IMR-90 (cell line): Measurements from ENCODE around the gene MLANA. TPM values are rescaled to one million over a fixed set of nuclear protein-coding genes. Genes with fewer than 3 reads are reported as not detected.

Experiments used
- ATAC-seq: fragments of 200-7000 bp; cut with Tn5 transposase; 2 replicates; pipeline ENCODE4 v1.9.1; 2020; ENCODE audit warnings: low read depth, mild to moderate bottlenecking, moderate library complexity
- BruUV-seq: library from RNA; stranded (reverse); fragments of 400-500 nt; replicated peaks from 2 replicates; lab custom pipeline; 2021; lab: Mats Ljungman, UMichigan
- CTCF ChIA-PET: fragments of 300-600 bp; formaldehyde crosslinking; extraction: SDS; loops from one replicate; lab custom pipeline; 2021; ENCODE audit warnings: antibody characterized with exemption; lab: Yijun Ruan, JAX
- POLR2A ChIA-PET: fragments of 300-600 bp; sonication (Branson Sonifier 250); formaldehyde crosslinking; loops from one replicate; lab custom pipeline; 2022; ENCODE audit warnings: antibody characterized with exemption; ENCODE audit not compliant: unreplicated experiment; lab: Charles Lee
- DNase-seq: peaks from one replicate; pipeline ENCODE4 v3.0.0; 2013
- H2AFZ ChIP-seq: replicated peaks from 2 replicates; pipeline ENCODE3; 2013; ENCODE audit warnings: low read length, mild to moderate bottlenecking; ENCODE audit not compliant: poor library complexity
- H2AK5ac ChIP-seq: 2 replicates; pipeline ENCODE4 v1.6.1; 2013; ENCODE audit warnings: low read depth, low read length, inconsistent platforms
- H2AK9ac ChIP-seq: replicated peaks from 2 replicates; pipeline ENCODE3; 2013; ENCODE audit warnings: mild to moderate bottlenecking, low read depth, low read length, moderate library complexity; ENCODE audit not compliant: poor library complexity
- H2BK120ac ChIP-seq: 2 replicates; pipeline ENCODE4 v1.6.1; 2013; ENCODE audit warnings: low read depth, low read length, inconsistent platforms
- H2BK15ac ChIP-seq: 3 replicates; pipeline ENCODE4 v1.6.1; 2013; ENCODE audit warnings: low read depth, low read length, inconsistent platforms
- H2BK20ac ChIP-seq: 2 replicates; pipeline ENCODE4 v1.6.1; 2013; ENCODE audit warnings: low read depth, mild to moderate bottlenecking, inconsistent platforms, low read length, moderate library complexity
- H2BK5ac ChIP-seq: 2 replicates; pipeline ENCODE4 v1.6.1; 2013; ENCODE audit warnings: mild to moderate bottlenecking, low read depth, low read length, inconsistent platforms; ENCODE audit not compliant: poor library complexity, severe bottlenecking
- H3K14ac ChIP-seq: replicated peaks from 2 replicates; pipeline ENCODE4 v1.6.1; 2013; ENCODE audit warnings: low read depth, low read length, inconsistent platforms
- H3K18ac ChIP-seq: 2 replicates; pipeline ENCODE4 v1.6.1; 2013; ENCODE audit warnings: low read depth, low read length, control low read depth
- H3K23ac ChIP-seq: 2 replicates; pipeline ENCODE4 v1.6.1; 2013; ENCODE audit warnings: low read depth, low read length, inconsistent platforms
- H3K27ac ChIP-seq: 2 replicates; pipeline ENCODE4 v1.5.1; 2013; ENCODE audit warnings: mild to moderate bottlenecking, control low read depth, low read length; ENCODE audit not compliant: insufficient read depth
- H3K27me3 ChIP-seq: 2 replicates; pipeline ENCODE4 v1.6.1; 2013; ENCODE audit warnings: low read length; ENCODE audit not compliant: control insufficient read depth, insufficient read depth
- H3K36me3 ChIP-seq: 2 replicates; pipeline ENCODE4 v1.6.1; 2013; ENCODE audit warnings: low read length, mixed read lengths; ENCODE audit not compliant: control insufficient read depth, insufficient read depth
- H3K4ac ChIP-seq: 2 replicates; pipeline ENCODE4 v1.6.1; 2013; ENCODE audit warnings: low read depth, low read length, inconsistent platforms
- H3K4me1 ChIP-seq: 2 replicates; pipeline ENCODE4 v1.6.1; 2013; ENCODE audit warnings: low read length, mixed read lengths; ENCODE audit not compliant: control insufficient read depth, insufficient read depth
- H3K4me2 ChIP-seq: 2 replicates; pipeline ENCODE4 v1.6.1; 2013; ENCODE audit warnings: low read depth, mild to moderate bottlenecking, control low read depth, low read length, moderate library complexity
- H3K4me3 ChIP-seq: 2 replicates; pipeline ENCODE4 v1.5.1; 2013; ENCODE audit warnings: low read depth, mild to moderate bottlenecking, control low read depth, low read length, moderate library complexity; ENCODE audit not compliant: insufficient read depth
- H3K56ac ChIP-seq: 2 replicates; pipeline ENCODE4 v1.6.1; 2013; ENCODE audit warnings: low read length, inconsistent platforms; ENCODE audit not compliant: insufficient read depth; ENCODE audit errors: extremely low read depth
- H3K79me1 ChIP-seq, 2 experiments: 2 replicates each; pipeline ENCODE4 v1.6.1; 2013; ENCODE audit warnings: low read length in 2 of 2, inconsistent platforms in 1 of 2, low read depth in 1 of 2
- H3K9ac ChIP-seq: 2 replicates; pipeline ENCODE4 v1.6.1; 2013; ENCODE audit warnings: low read depth, low read length, control low read depth
- H3K9me1 ChIP-seq: 2 replicates; pipeline ENCODE4 v1.6.1; 2013; ENCODE audit warnings: low read length, inconsistent platforms; ENCODE audit not compliant: insufficient read depth
- H3K9me3 ChIP-seq: 2 replicates; pipeline ENCODE4 v1.6.1; 2013; ENCODE audit warnings: low read length; ENCODE audit not compliant: control insufficient read depth, insufficient read depth
- H4K20me1 ChIP-seq: 2 replicates; pipeline ENCODE4 v1.6.1; 2013; ENCODE audit warnings: low read length, inconsistent platforms; ENCODE audit not compliant: insufficient read depth
- H4K5ac ChIP-seq: 2 replicates; pipeline ENCODE4 v1.6.1; 2013; ENCODE audit warnings: mild to moderate bottlenecking, low read depth, low read length, control low read depth
- H4K8ac ChIP-seq, 2 experiments: 2 replicates each; pipeline ENCODE4 v1.6.1; 2013; ENCODE audit warnings: low read depth in 2 of 2, low read length in 2 of 2, control low read depth in 1 of 2, inconsistent platforms in 1 of 2
- H4K91ac ChIP-seq: 2 replicates; pipeline ENCODE4 v1.6.1; 2013; ENCODE audit warnings: low read depth, low read length, inconsistent platforms; ENCODE audit not compliant: insufficient read depth
- BHLHE40 ChIP-seq: fragments of 150-350 bp; IDR thresholded peaks from 2 replicates; pipeline ENCODE4 v1.6.1; 2016; ENCODE audit warnings: mild to moderate bottlenecking, low read depth, low read length
- CEBPB ChIP-seq: IDR thresholded peaks from 2 replicates; pipeline ENCODE4 v1.6.1; 2012; ENCODE audit warnings: low read depth, low read length, improper control_type of control experiment
- CHD1 ChIP-seq: IDR thresholded peaks from 2 replicates; pipeline ENCODE4 v1.6.1; 2012; ENCODE audit warnings: low read depth, low read length, improper control_type of control experiment
- MAFK ChIP-seq: IDR thresholded peaks from 2 replicates; pipeline ENCODE4 v1.6.1; 2012; ENCODE audit warnings: low read depth, low read length, improper control_type of control experiment
- MAZ ChIP-seq: IDR thresholded peaks from 2 replicates; pipeline ENCODE4 v1.6.1; 2012; ENCODE audit warnings: low read depth, mild to moderate bottlenecking, low read length, improper control_type of control experiment, moderate library complexity, borderline replicate concordance
- NFE2L2 ChIP-seq: fragments of 150-350 bp; IDR thresholded peaks from 2 replicates; pipeline ENCODE4 v1.6.1; 2016; ENCODE audit warnings: low read depth, mild to moderate bottlenecking, low read length
- POLR2A ChIP-seq: IDR thresholded peaks from 2 replicates; pipeline ENCODE4 v1.6.1; 2012; ENCODE audit warnings: mild to moderate bottlenecking, low read depth, low read length
- RAD21 ChIP-seq: IDR thresholded peaks from 2 replicates; pipeline ENCODE4 v1.6.1; 2012; ENCODE audit warnings: low read length, improper control_type of control experiment
- RCOR1 ChIP-seq: IDR thresholded peaks from 2 replicates; pipeline ENCODE4 v1.6.1; 2012; ENCODE audit warnings: mild to moderate bottlenecking, low read length, improper control_type of control experiment; ENCODE audit not compliant: insufficient replicate concordance
- RFX5 ChIP-seq: IDR thresholded peaks from 2 replicates; pipeline ENCODE4 v1.8.0; 2012; ENCODE audit warnings: low read depth, mild to moderate bottlenecking, low read length, moderate library complexity
- SMC3 ChIP-seq: fragments of 150-350 bp; IDR thresholded peaks from 2 replicates; pipeline ENCODE4 v1.6.1; 2016; ENCODE audit warnings: low read depth, mild to moderate bottlenecking, antibody characterized with exemption, low read length, moderate library complexity
- WGBS, 2 experiments: methylation state at CpG; one replicate each; pipeline versions ENCODE4 v1.1.5 to v1.1.7; 2013; ENCODE audit warnings: missing lambda C conversion rate in 2 of 2; ENCODE audit not compliant: insufficient read length in 1 of 2; ENCODE audit errors: extremely low coverage in 2 of 2; 5-methylcytosine and 5-hydroxymethylcytosine counted together
- dilution Hi-C: fragments of 300-500 bp; cut with HindIII; formaldehyde crosslinking; loops from one replicate; pipeline ENCODE4 v1.14.3; 2018; ENCODE audit warnings: low sequenced_read_pairs; ENCODE audit not compliant: unreplicated experiment
- in situ Hi-C: fragments of 300-500 bp; cut with MboI; formaldehyde crosslinking; loops from 3 replicates; pipeline ENCODE4 v1.14.3; 2019; ENCODE audit warnings: low sequenced_read_pairs, inconsistent platforms, mixed read lengths
- intact Hi-C: fragments of 100-400 bp; cut with micrococcal nuclease; formaldehyde crosslinking; loops from 2 replicates; pipeline ENCODE4 v1.10.0; 2022
- polyA plus RNA-seq, 3 experiments: library from polyadenylated mRNA; depleted of rRNA; stranded (reverse); fragments of >200 nt; gene quantifications; 2 replicates each; pipeline ENCODE4 v1.2.3, GENCODE V29; 2012; ENCODE audit warnings: low replicate concordance in 1 of 3
- total RNA-seq: library from RNA; depleted of rRNA; stranded (reverse); fragments of >200 nt; gene quantifications from 2 replicates; pipeline ENCODE4 v1.2.3, GENCODE V29; 2012
- TF ChIP-seq, protein P1 (sequence below): fragments of 150-350 bp; IDR thresholded peaks from 2 replicates; pipeline ENCODE4 v1.6.1; 2017; ENCODE audit warnings: mild to moderate bottlenecking, antibody characterized with exemption, low read length, low read depth

The MLANA gene
- total and polyA plus RNA-seq, 2 of the 4 experiments (the other 2 are of a cell fraction): not detected

DNA sequence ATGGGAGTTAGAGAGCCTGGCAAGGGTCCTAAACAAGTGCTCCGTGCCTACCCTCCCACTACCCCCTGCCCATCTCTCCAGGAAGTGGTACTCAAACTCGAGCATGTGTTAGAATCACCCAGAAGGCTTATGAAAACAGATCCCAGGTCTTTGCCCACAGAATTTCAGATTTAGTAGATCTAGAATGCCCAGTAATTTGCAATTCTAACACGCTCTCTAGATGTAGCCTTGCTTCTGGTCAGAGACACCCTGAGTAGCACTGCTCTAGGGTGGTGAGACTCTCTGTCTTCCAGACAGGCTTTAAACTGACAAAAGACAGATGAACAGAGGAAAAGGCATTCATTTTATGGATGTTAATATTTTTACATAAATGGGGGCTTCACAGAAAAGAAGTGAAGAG lies 37.1 kb upstream of the MLANA start:
- Histone ChIP-seq H3K27me3 (peaks cover 23% of the 10 kb centered on the region), H2AFZ (no peak overlapping the region), H3K23ac (no peak overlapping the region), H3K79me1 (no peaks in the 10 kb centered on the region), H2BK5ac (no peak overlapping the region), H3K18ac (no peak overlapping the region), H3K36me3 (no peaks in the 10 kb centered on the region), H3K14ac (no peak overlapping the region), H3K4me2 (no peak overlapping the region), H3K56ac (no peak overlapping the region), H2BK120ac (no peak overlapping the region), H2AK5ac (no peak overlapping the region), H4K5ac (no peak overlapping the region), H3K9ac (no peak overlapping the region), H3K4ac (no peak overlapping the region), H2BK15ac (no peak overlapping the region), H3K27ac (no peak overlapping the region), H4K8ac (no peak overlapping the region), H3K9me1 (no peaks in the 10 kb centered on the region), H3K4me3 (no peak overlapping the region), H3K9me3 (no peaks in the 10 kb centered on the region), H2BK20ac (no peak overlapping the region), H2AK9ac (no peak overlapping the region), H4K91ac (no peak overlapping the region), H3K4me1 (peaks cover 2% of the 10 kb centered on the region; the same call in 1 of the 2 replicates), H4K20me1 (no peaks in the 10 kb centered on the region)
- in situ Hi-C loops: no loop called here
- ATAC-seq: no peak
- WGBS, 2 experiments: no CpG with 5 or more reads among the region's 3 CpGs
- BruUV-seq: no TSS peak
- TF ChIP-seq RCOR1 (no peak), NFE2L2 (no peak), BHLHE40 (no peak), MAFK (no peak), POLR2A (no peak), MAZ (no peak), CEBPB (no peak), RFX5 (no peak), CHD1 (no peak), SMC3 (no peak), RAD21 (no peak)
- TF ChIP-seq, protein P1, sequence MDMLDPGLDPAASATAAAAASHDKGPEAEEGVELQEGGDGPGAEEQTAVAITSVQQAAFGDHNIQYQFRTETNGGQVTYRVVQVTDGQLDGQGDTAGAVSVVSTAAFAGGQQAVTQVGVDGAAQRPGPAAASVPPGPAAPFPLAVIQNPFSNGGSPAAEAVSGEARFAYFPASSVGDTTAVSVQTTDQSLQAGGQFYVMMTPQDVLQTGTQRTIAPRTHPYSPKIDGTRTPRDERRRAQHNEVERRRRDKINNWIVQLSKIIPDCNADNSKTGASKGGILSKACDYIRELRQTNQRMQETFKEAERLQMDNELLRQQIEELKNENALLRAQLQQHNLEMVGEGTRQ: no peak
- CTCF ChIA-PET: no interaction called here
- intact Hi-C loops: no loop called here
- POLR2A ChIA-PET: no interaction called here
- no peak for DNase-seq
- dilution Hi-C loops: no loop called here
